Nephron (organoid): Measurements from ENCODE around the gene PGAM2.
"Not testable (repeated sequence)": the region's sequence is repeated elsewhere in the genome, so short reads cannot be mapped to it uniquely, and the experiment has no call there.

Experiments used
- H3K27ac Mint-ChIP-seq, 3 experiments: 2 replicates each; pipeline ENCODE4 v1.8.0; 2020; ENCODE audit warnings: mixed read lengths in 3 of 3, mild to moderate bottlenecking in 2 of 3, moderate library complexity in 1 of 3
- H3K27me3 Mint-ChIP-seq: 2 replicates; pipeline ENCODE4 v1.8.0; 2021; ENCODE audit warnings: low read depth, mild to moderate bottlenecking, moderate library complexity, mixed read lengths
- H3K36me3 Mint-ChIP-seq: 2 replicates; pipeline ENCODE4 v1.8.0; 2020; ENCODE audit warnings: low read depth, mixed read lengths
- H3K4me1 Mint-ChIP-seq: 2 replicates; pipeline ENCODE4 v1.8.0; 2020; ENCODE audit warnings: mixed read lengths
- H3K4me3 Mint-ChIP-seq, 3 experiments: 2 replicates each; pipeline ENCODE4 v1.8.0; 2020; ENCODE audit warnings: mild to moderate bottlenecking in 3 of 3, mixed read lengths in 3 of 3, moderate library complexity in 2 of 3
- H3K9me3 Mint-ChIP-seq: 2 replicates; pipeline ENCODE4 v1.8.0; 2020; ENCODE audit warnings: mixed read lengths
- CTCF ChIP-seq, 3 experiments: fragments of 200-600 bp; sonication (generic); IDR thresholded peaks; one replicate each; pipeline ENCODE4 v1.5.0; 2021; ENCODE audit warnings: antibody characterized with exemption in 3 of 3; ENCODE audit not compliant: unreplicated experiment in 3 of 3

The PGAM2 gene

DNA sequence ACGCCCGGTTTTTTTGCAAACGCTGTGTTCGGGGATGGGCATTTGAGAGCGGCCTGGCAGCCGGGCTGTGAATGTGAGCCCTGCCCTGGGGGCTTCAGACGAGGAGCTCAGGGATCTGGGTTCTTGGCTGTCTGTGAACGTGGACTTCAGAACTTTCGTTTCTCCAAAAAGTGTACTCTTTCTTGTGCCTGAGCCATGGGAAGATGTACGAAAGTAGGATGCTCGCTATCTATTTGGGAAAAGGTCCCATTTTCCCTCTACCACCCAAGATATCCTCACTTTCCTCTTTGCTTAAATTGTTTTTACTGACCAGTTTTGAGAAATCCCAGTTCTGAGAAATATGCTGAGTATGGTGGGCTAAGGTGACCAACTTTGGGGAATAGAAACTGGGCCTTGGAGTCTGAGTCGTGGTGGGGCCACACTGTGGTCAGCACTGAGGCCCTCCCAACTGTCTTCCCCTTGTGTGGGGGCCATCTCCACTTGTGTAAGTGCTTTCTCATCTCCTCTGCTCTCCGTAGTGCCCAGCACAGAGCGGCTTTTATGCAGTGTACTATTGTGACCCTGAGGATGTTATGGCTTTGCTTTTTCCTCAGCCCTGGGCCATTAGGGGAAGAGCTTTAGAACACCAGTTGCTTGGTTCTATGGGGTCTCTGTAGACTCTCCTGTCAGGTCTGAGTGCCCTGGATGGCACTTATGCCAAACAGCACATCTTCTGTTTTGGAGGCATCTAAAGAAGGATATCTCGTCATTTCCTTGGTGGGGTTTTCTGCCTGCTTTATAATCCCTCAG is 19.9 kb downstream of the PGAM2 start:
- Mint-ChIP-seq H3K4me1 (peaks cover 29% of the 10 kb centered on the region), H3K4me3 (peak overlapping the region; percentile 88 to 92 (median 91)), H3K9me3 (no peaks in the 10 kb centered on the region)

GRCh38 chr7:44044315-44045225 is 20.8 kb downstream of the PGAM2 start, which contains the start of gene DBNL:
TSS of gene DBNL (plus strand) at chr7:44044702. CDS start at chr7:44044738, 36 bp downstream.
- Mint-ChIP-seq H3K27me3 (peaks cover 19% of the 10 kb centered on the region), H3K4me3 (peak within 1 kb of the TSS; percentile 88 to 92 (median 91)), H3K4me1 (peaks cover 29% of the 10 kb centered on the region), H3K9me3 (no peaks in the 10 kb centered on the region), H3K27ac (peak within 1 kb of the TSS; percentile 88 to 92 (median 90)), H3K36me3 (peaks cover 13% of the 10 kb centered on the region)
- no peak for TF ChIP-seq CTCF (IDR thresholded peaks at IDR 0.05; ENCODE audit: unreplicated experiment in 3 of 3)

More for the DNA sequence above, 19.9 kb downstream of the PGAM2 start:
- peaks cover 17% of the 10 kb centered on the region for H3K36me3 Mint-ChIP-seq
- no peak for TF ChIP-seq CTCF (IDR thresholded peaks at IDR 0.05; ENCODE audit: unreplicated experiment in 3 of 3)
- peaks cover 19% of the 10 kb centered on the region for H3K27me3 Mint-ChIP-seq
- peak overlapping the region; percentile 55 to 92 (median 78) for H3K27ac Mint-ChIP-seq

- Mint-ChIP-seq H3K36me3 (peaks cover 13% of the 10 kb centered on the region), H3K4me3 (peak overlapping the region; percentile 88 to 92 (median 91)), H3K27ac (peak overlapping the region; percentile 88 to 92 (median 90)), H3K4me1 (peaks cover 29% of the 10 kb centered on the region), H3K27me3 (peaks cover 19% of the 10 kb centered on the region), H3K9me3 (no peaks in the 10 kb centered on the region)
- no peak for TF ChIP-seq CTCF (IDR thresholded peaks at IDR 0.05; ENCODE audit: unreplicated experiment in 3 of 3)
Measured at GRCh38 chr7:44043902-44044301, 21.5 kb downstream of the PGAM2 start.

DNA sequence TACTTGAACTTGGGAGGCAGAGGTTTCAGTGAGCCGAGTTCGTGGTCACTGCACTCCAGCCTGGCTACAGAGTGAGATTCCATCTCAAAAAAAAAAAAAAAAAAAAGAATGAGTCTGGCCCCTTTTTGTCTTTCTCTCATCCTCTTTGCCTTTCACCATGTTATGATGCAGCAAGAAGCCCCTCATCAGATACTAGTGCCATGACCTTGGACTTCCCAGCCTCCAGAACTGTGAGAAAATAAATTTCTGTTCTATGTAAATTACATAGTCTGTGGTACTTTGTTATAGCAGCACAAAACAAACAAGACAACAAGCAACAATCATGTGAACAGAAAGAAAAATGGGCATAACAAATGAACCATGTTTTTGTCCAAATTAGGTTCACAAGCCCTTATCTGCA is 23.1 kb downstream of the PGAM2 start:
- peaks cover 25% of the 10 kb centered on the region for H3K4me1 Mint-ChIP-seq
- H3K27ac Mint-ChIP-seq: no peak overlapping the region
- TF ChIP-seq CTCF (IDR thresholded peaks at IDR 0.05; ENCODE audit: unreplicated experiment in 3 of 3): no peak
- no peaks in the 10 kb centered on the region for H3K9me3 Mint-ChIP-seq
- H3K4me3 Mint-ChIP-seq: peak overlapping the region; percentile 48 to 70 (median 54)
- H3K36me3 Mint-ChIP-seq: peaks cover 9% of the 10 kb centered on the region
- peaks cover 23% of the 10 kb centered on the region for H3K27me3 Mint-ChIP-seq

DNA sequence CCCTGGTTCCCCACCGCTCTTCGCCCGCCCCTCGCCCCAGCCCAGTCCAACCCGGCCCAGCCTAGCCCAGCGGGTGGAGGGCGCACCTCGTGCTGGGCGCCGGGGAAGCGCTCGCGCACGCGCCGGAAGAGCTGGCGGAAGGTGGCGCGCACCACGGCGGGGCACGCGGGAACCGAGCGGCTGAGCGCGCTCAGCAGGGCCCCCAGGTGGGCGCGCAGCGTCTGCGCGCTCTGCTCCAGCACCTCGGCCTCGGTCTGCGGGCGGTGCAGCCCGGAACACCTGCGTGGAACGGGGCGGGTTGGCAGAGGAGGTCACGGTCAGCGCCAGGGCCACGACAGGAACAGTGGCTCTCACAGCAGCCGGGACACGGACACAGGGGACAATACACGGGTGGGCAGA is 24.9 kb downstream of the PGAM2 start:
- Mint-ChIP-seq H3K27me3 (peaks cover 23% of the 10 kb centered on the region), H3K4me3 (peak overlapping the region; percentile 59 to 74 (median 70))
- not testable (repeated sequence) for H3K4me1 Mint-ChIP-seq, H3K27ac Mint-ChIP-seq, H3K36me3 Mint-ChIP-seq, H3K9me3 Mint-ChIP-seq
- TF ChIP-seq CTCF (IDR thresholded peaks at IDR 0.05; ENCODE audit: unreplicated experiment in 3 of 3): peak in 1 of 3 experiments; percentile 30

DNA sequence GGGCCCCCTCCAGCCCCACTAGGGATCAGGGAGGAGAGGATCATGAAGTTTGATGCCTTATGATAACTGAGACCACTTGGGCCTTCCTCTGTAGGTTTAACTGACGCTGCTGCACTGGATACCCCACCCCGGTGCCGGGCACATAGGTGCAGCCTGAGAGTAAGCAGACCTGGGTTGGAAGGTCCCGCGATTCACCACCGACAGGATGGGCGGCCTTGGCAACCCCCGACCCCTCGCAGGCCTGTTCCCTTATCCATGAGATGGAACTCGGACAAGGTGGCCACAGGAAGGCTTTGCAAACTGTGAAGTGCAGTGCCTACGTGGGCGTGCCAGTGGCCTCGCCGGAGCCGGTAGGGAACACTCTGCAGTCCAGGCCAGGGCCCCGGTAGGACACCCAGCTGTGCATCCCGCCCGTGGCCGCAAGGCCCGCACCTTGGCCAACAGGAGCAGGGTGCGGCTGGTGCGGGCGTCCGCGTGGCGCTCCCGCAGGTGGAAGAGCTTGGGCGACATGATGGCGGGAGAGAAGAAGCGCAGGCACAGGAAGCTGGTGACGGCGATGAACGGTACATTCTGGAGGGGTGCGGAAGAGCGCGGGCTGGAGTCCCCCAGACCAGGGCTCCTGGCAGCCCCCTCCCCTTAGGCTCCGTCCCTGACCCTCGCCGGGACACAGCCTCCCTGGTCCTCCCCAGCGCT is 25.4 kb downstream of the PGAM2 start:
- H3K36me3 Mint-ChIP-seq, H3K4me1 Mint-ChIP-seq, H3K9me3 Mint-ChIP-seq, H3K27ac Mint-ChIP-seq: not testable (repeated sequence)
- Mint-ChIP-seq H3K27me3 (peaks cover 23% of the 10 kb centered on the region), H3K4me3 (peak overlapping the region in 1 of 3 experiments; percentile 32)

- H3K4me3 Mint-ChIP-seq: peak overlapping the region; percentile 75 to 84 (median 79)
- not testable (repeated sequence) for H3K36me3 Mint-ChIP-seq, H3K4me1 Mint-ChIP-seq, H3K9me3 Mint-ChIP-seq
- H3K27me3 Mint-ChIP-seq: peaks cover 23% of the 10 kb centered on the region
- peak overlapping the region in 2 of 3 experiments; percentile 74 to 80 for H3K27ac Mint-ChIP-seq
Measured at GRCh38 chr7:44038961-44039558, 26.3 kb downstream of the PGAM2 start.

DNA sequence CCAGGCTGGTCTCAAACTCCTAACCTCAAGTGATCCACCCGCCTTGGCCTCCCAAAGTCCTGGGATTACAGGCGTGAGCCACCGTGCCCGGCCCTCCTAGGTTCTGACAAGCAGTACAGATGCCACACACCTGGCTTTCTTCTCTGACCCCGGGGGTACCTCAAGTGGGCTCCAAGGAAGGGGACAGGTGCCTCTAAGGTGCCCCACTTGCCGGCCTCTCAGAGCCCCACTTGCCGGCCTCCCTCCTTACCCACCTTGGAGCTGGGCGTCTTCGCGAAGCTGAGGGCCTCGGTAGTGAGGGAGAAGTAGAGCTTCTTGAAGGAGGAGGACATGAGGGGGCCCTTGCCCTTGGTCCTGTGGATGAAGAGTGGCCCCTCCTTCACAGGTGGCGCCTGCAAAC is 26.8 kb downstream of the PGAM2 start:
- H3K27me3 Mint-ChIP-seq: peaks cover 23% of the 10 kb centered on the region
- H3K36me3 Mint-ChIP-seq, H3K4me1 Mint-ChIP-seq, H3K27ac Mint-ChIP-seq, H3K9me3 Mint-ChIP-seq, H3K4me3 Mint-ChIP-seq: not testable (repeated sequence)
